GM10248 (cell line): ENCODE measurements around the gene FOXL3.

Source experiments
- CTCF ChIA-PET: fragments of 300-600 bp; sonication (Branson Sonifier 250); formaldehyde crosslinking; extraction: SDS; loops from one replicate; lab custom pipeline; 2021; ENCODE audit warnings: antibody characterized with exemption; lab: Yijun Ruan, JAX
- POLR2A ChIA-PET: fragments of 350-650 bp; sonication (Branson Sonifier 250); formaldehyde crosslinking; extraction: SDS; loops from one replicate; lab custom pipeline; 2020; ENCODE audit warnings: antibody characterized with exemption; lab: Yijun Ruan, JAX
- DNase-seq: peaks from one replicate; pipeline ENCODE4 v3.0.0; 2012; ENCODE audit errors: extremely low spot score
- TF ChIP-seq, protein P1 (sequence below): IDR thresholded peaks from 2 replicates; pipeline ENCODE4 v1.5.1; 2012; ENCODE audit warnings: mild to moderate bottlenecking, low read depth; ENCODE audit errors: extremely low read depth, missing control alignments, control extremely low read depth

FOXL3 gene

DNA sequence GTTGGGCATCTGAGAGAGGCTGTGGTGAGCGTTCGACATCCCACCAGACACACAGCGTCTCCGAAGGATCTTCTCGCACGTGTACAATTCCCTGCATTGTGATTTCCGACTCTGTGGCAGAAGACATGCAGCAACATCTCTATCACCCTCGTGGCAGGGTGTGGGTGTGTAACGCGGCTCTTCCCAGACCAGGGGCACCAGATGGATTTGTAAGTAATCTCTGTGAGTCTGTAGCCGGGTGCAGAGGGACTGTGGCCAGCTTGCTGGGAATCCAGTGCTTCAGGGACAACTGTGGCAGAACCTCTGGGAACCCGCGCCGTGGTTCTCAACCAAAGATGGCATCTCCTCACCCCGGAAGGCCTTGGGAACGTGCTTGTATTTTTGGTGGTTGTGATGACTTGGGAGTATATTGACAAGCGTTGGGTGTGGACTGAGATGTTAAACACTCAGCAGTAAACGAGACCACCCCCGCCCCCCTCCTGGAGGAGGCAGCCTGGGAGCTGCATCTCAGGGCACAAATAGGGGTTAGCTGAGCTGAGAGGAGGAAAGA is 21.2 kb downstream of the FOXL3 start:
- TF ChIP-seq, protein P1, sequence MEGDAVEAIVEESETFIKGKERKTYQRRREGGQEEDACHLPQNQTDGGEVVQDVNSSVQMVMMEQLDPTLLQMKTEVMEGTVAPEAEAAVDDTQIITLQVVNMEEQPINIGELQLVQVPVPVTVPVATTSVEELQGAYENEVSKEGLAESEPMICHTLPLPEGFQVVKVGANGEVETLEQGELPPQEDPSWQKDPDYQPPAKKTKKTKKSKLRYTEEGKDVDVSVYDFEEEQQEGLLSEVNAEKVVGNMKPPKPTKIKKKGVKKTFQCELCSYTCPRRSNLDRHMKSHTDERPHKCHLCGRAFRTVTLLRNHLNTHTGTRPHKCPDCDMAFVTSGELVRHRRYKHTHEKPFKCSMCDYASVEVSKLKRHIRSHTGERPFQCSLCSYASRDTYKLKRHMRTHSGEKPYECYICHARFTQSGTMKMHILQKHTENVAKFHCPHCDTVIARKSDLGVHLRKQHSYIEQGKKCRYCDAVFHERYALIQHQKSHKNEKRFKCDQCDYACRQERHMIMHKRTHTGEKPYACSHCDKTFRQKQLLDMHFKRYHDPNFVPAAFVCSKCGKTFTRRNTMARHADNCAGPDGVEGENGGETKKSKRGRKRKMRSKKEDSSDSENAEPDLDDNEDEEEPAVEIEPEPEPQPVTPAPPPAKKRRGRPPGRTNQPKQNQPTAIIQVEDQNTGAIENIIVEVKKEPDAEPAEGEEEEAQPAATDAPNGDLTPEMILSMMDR: no peak
- no peak for DNase-seq
- CTCF ChIA-PET: interaction anchor here (1.4 kb wide), 1 partner anchor 460 kb away, joined by 3 read pairs; no protein-coding TSS in a partner anchor
- POLR2A ChIA-PET: no interaction called here

- ChIA-PET CTCF (interaction anchor here (1.4 kb wide), 1 partner anchor 459 kb away, joined by 3 read pairs; no protein-coding TSS in a partner anchor), POLR2A (no interaction called here)
- TF ChIP-seq, protein P1: no peak
- no peak for DNase-seq
Measured at GRCh38 chr7:311796-312195, 21.8 kb downstream of the FOXL3 start.

DNA sequence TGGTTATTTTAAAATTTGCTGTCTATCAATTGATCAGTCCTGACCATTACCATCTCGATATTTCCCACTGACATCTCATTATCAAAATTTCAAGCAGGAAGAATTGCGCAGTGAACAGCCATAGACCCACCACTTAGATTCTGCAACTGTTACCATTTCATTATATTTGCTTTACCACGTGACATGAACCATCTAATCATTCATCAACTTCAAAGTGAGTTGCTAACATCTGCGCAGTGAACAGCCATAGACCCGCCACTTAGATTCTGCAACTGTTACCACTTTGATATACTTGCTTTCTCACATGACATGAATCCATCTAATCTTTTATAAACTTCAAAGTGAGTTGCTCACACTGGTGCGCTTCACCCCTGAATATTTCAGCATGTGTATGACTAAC is 22.5 kb downstream of the FOXL3 start:
- TF ChIP-seq, protein P1: no peak
- ChIA-PET CTCF (interaction anchor here (1.4 to 2.0 kb wide), 2 partner anchors 10 to 458 kb away, joined by 3 to 7 read pairs; no protein-coding TSS in a partner anchor), POLR2A (no interaction called here)
- no peak for DNase-seq

DNA sequence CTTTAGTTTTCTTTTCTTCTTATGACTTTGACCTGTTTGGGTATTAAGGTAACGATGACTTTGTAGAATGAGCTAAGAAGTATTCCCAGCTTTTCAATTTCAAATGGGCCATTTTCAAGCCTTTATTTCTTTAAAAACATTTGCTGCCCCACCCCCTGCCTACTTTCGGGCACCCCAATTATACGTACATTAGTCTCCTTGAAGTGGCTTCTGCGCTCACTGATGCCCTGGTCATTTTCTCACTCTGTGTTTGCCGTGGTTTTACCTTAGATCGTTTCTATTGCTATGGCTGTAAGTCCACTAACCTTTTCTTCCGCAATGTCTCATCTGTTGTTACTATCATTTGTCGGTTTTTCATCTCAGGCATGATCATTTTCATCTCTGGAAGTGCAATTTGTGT is 24.9 kb downstream of the FOXL3 start:
- CTCF ChIA-PET: no interaction called here
- DNase-seq: no peak
- TF ChIP-seq, protein P1: no peak
- POLR2A ChIA-PET: no interaction called here

DNA sequence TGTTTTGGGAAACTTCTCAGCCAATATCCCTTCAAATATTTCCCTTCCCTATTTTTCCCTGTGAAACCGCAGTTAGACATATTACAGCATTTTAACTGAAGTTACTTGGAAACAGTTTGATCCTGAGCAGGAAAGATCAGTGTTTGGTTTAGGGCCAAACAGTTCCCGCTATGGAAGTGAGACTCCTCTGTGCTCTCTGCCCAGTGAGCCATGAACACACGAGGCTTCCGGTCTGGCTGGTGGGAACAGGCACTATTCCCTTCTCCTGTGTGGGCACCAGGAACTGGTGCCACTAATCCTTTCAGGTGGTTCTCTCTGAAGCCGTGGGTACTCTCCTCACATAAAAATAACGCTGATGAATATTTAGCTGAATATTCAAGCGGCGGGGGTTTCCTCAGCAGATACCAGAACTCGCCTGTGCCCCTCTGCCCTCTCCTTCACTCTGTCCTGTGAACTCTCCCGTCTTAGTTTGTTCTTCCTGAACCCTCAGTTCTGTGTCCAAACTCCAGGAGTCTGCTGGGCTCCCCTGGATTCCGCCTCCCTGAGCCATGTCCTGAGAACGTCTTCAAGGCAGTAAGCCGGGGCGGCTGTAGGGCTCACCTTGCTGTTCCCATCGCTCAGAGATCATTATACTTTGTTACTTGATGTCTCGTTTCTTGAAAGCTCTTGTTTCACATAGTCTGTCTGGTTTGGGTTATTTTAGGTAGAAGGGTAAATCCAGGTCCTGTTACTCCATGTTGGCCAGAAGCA is 25.7 kb downstream of the FOXL3 start:
- no peak for DNase-seq
- ChIA-PET POLR2A (no interaction called here), CTCF (no interaction called here)
- TF ChIP-seq, protein P1: no peak

GRCh38 chr7:317643-318405 is 27.9 kb downstream of the FOXL3 start:
- POLR2A ChIA-PET: no interaction called here
- CTCF ChIA-PET: interaction anchor here (1.3 to 2.4 kb wide), 2 partner anchors 456 to 556 kb away, joined by 4 to 8 read pairs; no protein-coding TSS in a partner anchor
- TF ChIP-seq, protein P1: no peak
- no peak for DNase-seq
